ENCODE results near the gene HOTAIR.

Gene HOTAIR

DNA sequence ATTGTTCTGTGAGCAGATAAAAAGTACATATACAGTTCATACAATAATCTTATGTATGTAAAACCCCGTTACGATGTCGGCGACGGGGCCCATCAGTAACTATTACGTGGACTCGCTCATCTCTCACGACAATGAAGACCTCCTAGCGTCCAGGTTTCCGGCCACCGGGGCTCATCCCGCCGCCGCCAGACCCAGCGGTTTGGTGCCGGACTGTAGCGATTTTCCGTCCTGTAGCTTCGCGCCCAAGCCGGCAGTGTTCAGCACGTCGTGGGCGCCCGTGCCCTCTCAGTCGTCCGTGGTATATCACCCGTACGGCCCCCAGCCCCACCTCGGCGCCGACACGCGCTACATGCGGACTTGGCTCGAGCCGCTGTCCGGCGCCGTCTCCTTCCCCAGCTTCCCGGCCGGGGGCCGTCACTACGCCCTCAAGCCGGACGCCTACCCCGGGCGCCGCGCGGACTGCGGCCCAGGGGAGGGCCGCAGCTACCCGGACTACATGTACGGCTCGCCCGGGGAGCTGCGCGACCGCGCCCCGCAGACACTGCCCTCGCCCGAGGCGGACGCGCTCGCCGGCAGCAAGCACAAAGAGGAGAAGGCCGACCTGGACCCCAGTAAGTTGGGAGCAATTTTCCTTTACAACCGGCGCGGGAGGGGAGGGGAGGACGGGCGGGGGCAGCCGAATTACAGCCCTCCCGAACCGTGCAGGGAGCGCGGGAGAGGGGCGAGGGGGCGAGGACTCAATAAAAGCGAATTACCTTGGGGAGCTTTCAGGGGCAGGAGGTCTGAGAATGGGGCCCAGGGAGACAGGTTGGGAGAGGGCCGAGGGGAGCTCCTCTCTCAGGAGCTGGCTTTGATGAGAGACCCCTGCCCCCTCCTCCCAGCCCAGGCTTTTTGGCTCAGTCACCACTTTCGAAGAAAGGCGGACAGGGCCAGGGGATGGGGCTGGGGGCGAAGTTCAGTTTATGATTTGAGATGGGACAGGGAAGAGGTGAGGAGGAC is 25.7 kb upstream of the HOTAIR start, which contains the start of gene HOXC9:
HOXC9 (plus strand) TSS at position 46 of the 999 bp plus-strand sequence; CDS start at position 74, 28 bp downstream.
- DNase-seq (ENCODE audit: low read depth in 2 of 2) = no peak

DNA sequence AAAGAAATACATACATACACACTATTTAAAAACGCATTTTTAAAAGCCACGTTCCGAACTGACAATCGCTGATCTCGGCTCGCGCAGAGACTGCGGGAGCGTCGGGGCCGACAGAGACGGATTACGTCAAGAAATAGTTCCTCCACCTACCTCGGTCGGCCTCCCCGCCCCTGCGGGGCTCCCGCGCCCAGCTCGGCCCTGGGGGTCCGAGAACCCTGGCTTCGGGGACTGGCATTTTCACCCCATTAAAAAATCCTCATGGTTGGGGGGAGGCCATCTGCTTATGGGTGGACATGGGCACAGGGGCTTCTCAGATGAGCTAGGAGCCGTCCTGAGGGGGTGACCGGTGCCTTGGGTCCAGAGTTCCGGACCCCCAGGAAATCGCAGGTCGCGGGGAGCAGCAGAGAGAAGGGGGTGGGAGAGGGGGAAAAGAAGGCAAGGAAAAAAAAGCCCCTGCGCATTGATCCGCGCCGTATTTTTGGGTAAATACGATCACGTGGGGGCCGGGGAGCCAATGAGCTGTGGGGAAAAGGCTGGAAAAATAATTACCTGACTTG is 24.9 kb upstream of the HOTAIR start:
- DNase-seq (ENCODE audit: low read depth in 2 of 2) = no peak

DNA sequence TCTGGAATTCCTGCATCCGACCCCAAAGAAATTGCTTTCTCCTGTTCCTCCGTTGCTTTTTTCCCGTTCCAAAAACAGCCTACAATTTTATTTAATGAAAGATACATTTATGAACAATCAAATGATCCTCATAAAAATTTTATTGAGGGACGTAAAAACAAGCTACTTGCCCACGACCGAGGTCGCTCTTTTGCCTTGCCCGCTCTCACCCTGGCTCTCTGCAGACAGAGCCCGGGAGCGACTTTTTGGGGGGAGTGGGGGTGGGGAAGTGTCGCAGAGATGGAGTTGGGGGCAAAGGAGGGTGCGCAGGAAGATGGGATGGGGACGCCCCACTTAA is 24.1 kb upstream of the HOTAIR start:
- no peak for DNase-seq (ENCODE audit: low read depth in 2 of 2)

DNA sequence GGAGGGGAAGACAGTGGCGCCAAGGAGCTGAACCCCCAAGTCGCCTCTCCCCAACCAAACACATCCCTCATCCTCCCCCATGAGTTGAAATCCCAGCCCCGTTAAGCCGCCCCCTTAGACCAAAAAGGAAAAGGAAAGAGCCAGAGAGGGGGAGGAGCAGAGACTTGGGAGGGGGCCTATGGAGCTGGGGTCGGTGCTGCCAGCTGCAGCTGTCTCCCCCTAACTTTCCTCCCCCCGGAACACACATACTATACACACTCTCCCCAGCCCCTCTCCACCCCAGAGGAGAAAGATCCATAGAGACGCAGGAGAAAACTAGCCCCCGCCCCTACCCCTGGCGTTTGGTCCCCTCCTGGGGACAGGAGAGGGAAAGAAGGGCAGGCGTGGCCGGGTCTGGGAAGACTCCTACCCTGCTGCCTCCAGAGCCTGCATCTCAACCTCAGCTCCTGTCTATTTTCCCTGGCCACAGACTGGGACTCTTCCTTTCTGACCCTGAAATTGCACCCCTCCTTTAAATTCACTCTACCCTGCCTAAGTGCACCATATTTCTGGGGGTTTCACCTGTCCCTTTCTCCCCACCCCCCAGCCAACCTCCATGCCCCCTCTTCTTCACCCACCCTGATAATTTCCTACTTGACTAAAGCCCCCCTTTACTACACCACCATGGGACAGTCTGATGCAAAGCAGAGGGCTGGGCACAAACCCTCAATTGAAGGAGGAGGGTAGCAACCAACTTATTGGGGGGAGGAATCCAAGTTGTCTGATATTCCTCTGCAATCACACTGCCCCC is 23.6 kb upstream of the HOTAIR start:
- no peak for DNase-seq (ENCODE audit: low read depth in 2 of 2)

DNA sequence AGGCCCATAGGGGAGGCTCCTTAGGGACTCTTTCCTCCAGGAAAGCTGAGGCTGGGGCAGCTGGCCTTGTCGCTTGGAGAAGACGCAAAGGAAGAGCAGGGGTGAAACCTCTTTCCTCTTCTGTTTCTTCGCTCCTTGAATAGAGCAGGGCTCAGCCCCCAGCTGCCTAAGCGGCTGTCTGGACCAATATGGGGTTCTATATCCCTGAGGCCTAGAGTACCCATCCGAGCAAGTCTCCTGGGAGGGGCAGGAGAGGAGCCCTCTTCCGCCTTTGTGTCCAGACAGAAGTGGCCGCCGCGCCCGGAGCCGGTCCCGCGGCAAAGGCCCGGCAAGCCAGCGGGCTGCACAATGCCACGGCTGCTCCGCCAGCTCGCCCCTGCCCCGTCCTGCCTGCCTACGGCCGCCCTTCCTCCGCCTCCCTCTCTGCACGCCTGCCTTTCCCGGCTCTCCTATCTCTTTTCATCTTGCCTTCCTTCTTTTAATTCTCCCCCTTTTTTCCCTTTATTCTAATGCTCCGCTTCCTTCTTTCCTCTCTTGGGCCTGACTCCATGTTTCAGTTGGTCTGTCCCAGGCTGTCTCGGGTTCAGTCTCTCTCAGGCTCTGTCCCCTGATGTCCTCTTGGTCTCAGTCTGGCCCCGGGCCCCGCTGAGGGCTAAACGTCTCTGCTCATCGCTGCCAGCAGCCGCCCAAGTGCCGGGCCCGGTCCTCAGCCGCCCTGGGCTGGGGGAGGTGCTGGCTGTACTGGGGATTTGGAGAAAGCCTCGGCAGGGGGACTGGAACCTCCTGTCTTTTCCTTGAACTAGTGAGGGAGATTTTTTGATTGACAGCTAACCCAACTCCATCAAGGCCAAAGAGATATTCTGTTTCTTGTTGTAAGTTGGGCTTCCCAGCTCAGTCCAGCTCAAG is 22.7 kb upstream of the HOTAIR start:
- DNase-seq (ENCODE audit: low read depth in 2 of 2) = no peak

DNA sequence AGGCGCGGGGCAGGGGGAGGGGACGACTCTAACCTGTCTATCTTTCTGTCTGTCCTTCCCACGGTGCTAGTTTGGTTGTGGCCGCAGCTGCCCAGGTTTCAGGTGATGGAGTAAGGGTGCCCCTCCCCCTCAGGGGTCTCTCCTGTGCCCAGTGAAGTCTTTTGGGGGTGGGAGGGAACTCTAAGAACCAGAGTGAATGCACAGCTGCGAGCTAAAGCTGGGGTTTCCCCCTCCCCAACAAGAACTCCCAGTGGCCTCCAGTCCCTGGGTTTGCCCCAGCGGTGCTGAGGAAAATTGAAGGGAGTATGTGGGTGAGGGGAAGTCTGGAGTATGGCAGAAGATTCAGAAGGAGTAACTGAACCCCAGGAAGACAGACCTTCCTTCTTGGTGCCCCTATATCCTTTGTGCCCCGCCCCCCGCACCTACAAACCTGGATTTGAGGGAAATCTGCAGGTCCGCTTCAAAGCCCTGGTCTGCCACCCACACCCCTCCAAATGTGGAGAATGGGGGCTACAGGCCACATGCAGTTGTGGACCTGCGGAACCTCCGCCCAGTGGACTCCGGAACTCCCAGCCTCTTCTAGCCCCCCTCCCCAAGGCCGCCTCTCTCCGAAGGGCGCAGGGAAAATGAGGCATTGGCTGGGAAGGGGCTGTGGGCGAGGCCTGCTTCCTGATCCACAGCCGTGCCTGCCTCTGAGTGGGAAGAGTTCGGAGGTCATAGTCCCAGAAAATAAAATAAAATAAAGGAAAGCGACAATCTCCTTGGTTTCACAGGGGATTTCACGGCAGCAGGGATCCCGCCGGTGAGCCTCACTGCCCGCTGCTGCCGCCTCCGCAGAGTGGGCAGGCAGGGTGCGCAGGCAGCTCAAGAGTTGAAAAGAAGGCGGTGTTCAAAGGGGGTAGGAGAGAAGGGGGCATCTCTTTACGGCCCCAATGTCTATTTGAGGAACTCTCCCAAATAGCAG is 21.8 kb upstream of the HOTAIR start:
- no peak for DNase-seq (ENCODE audit: low read depth in 2 of 2)

DNA sequence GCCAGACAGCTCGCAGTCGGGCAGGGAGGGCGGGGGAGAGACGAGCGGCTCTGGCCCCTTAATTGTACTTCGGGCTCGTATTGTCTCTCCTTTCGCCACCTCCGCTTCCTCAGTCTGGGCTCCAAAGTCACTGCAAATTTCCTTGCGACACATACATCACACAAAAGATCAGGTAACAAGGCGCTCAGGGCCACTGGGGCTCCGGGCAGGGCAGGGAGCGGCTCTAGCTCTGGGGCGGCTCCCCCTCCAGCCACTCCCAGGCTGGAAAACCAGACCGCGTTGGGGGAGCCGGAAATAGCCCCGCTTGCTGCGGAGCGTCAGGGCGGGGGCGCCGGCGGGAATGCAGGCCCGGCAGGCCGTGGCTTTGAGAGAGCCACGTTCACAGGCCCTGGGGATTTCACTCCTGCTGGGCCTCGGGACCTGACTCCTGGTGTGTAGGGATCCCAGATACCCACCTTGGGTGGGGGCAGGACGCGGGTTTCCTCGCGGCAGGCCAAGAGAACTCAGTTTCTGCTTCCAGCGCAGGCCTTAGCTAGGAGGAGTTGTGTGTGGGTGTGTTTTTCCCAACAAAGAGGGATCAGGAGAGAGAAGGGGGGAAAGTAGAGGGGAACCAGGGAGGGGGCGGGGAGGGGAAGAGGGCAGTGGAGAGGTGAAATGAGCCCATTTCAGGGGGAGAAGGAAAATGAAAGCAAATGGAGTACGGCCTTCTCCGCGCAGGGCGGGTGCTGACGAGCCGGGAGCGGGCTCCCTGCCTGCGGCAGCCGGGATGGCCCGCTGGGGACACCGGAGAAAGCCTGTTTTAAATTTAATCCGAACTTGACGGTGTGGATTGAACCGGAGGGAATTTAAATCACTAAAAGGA is 20.9 kb upstream of the HOTAIR start:
- no peak for DNase-seq (ENCODE audit: low read depth in 2 of 2)

DNA sequence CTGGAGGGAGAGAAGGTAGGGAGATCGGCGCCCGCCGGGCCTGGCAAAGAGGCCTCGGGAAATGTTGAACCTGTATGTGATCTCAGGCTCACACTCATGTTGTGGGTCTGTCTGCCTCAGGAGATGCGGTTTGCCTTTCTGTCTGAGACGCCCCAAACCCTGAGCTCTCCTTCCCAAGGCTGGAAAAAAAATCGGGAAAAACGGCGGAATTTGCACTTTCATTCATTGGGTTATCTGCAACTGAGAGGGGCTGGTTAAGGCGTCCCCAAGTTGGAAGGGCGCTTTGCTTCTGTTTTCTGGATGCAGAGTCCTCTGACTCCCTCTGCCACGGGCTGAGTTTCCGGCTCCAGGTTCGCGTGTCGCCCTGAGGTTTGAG is 20.2 kb upstream of the HOTAIR start:
- no peak for DNase-seq (ENCODE audit: low read depth in 2 of 2)

DNA sequence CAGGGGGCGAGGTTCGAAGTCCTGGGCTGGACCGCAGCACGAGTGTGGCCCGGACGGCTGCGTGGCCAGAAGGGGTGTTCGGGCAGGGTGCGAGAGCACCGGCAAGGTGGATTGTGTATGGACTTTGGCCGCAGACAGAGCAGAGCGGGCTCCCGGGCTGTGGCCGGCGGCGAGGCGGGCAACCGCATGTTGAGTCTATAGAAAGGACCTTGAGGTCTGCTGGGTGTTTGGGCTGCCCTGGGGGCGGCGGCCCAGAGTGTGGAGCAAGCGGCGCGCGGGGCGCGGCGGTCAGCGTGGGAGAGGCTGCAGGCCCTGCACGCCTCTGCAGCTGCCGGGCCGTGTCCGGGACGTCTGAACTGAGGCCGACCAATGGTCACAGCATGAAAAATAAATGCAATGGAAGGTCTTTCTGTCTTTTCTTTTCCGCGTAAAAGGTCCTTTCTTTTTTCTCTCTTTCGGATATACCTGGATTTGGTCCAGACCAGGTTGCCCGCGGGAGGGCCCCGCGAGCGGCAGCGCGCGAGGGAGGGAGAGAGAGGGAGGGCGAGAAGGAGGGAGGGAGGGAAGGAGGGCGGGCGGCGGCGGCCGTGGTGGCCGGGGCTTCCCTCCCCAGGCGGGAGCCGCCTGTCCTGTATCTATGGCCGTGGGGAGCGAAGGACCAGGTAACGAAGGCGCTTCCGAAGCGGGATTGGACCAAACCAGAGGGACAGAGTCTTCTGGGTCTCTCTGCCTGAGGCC is 19.7 kb upstream of the HOTAIR start:
- no peak for DNase-seq (ENCODE audit: low read depth in 2 of 2)

DNA sequence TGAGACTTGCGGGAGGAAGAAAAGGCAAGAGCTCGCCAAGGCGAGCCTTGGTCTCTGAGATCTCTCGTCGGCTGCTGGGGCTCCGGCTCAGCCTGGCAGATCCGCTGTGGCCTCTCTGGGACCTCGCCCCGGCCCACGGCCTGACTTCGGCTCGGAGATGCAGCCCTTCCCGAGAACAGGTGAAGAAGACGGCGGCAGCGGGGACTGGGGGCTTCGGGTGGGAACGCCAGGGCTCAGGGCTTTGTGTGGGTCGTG is 19.2 kb upstream of the HOTAIR start:
- no peak for DNase-seq (ENCODE audit: low read depth in 2 of 2)

DNA sequence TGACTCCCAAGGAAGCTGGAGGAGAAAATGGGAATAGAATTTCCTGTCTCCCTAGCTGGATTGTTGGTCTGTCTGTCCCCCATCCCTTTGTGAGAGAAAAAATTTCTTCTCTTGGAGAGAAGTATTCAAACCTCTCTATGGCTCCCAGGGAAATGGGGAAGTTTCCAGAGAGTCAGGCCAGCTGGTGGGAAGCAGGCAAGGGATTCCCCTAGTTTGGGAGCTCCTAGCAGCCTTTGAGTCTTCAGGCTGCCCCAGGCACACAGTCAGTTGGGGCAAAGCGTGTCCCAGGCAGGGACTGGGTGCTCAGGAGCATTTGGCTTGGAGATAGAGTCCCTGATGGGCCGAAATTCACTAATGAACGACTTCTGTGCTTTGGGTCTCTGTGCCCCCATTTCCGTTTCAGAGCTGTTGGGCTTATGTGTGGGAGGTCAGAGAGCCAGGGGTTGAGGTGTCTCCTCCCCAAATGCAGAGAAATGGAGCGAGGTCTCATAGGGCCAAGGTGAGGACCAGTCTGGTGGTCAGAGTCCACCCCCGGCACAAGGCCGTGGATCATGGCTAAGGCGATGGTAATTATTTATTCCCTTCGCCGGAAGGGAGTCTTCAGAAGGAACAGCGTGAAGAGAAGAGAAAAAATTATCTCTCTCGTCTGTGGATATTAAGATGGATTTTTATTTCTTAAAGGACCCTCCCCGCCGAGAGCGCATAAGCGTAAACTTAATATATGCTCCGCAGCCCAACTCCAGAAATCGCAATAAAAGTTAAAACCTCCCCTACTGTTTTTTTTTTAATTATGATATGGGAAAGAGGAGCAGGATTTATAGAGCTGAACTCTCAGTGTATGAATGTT is 18.6 kb upstream of the HOTAIR start:
- no peak for DNase-seq (ENCODE audit: low read depth in 2 of 2)

DNA sequence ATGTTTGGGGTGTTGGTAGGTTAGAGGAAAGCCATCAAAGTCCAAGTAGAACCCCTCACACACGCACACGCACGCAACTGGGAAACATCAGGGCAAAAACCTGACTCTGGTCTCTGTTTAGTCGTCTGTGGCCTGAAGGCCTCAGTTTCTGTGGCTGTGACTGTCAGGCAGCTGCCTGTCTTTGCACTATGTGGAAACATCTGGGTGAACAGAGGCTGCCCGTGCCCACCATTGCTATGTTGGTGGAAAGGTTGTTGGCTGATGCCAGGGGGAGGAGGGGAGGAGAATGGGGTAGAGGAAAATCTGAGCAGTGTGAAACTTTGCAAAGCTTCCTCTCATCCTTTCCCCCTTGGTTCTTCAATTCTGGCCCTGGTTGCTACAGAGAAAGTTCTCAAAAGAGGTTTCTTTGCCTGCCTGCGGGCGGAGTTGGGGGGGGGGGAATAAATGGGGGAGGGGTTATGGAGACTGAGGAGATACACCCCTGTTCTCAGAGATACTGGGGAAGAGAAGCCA is 17.7 kb upstream of the HOTAIR start:
- DNase-seq (ENCODE audit: low read depth in 2 of 2) = no peak

DNA sequence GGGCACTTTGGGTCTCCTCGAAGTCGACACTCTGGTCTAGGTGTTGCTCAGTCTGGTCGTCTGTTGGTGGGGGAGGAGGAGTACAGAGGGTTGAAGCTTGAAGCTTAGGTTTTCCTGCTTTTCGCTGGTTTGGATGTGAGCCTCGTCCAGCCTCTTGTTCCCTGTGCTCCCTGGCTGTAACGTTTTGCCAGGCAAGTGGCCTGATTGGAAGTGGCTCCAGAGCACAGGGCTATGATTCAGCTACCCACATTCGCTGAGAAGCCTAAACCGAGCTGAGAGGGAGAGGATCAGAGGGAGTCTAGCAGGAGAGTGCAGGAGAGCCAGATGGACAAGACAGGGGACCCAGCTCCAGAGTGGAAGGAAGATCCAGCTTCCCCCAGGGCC is 16.3 kb upstream of the HOTAIR start:
- DNase-seq (ENCODE audit: low read depth in 2 of 2) = no peak

DNA sequence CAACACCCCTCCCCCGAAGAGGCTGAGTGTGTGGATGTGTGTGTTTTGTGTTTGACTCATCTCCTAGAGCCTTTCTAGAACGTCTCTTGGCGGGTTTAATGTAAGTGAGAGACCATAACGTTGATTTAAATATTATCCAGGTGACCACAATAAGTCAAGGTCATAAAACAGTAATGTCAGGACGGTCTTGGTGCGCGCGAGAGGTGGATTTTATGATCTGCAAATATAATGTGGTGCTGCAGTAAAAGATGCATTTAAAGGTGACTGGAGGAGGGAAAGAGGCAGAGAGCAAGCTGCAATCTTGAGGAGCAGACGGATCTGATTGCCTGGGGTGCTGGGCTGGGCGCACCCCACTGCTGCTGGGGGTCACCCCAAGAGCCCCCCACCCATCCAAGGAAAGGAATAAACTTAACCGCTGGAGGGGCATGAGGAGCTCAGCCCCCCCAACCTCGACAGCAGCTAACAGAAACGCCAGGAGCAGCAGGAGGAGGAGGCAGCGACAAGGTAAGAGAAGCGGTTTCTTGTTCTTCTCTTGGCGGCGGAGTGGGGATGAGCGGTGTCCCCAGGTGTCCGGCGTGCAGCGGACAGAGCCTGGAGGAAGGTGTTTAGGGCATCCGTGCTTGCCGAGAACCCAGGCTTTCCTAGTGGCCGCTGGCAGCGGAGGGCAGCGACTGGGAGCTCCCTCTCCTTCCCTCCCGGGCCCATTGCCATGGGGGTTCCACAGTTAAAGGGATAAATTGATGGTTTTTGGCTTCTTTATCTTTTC is 15.7 kb upstream of the HOTAIR start:
- DNase-seq (ENCODE audit: low read depth in 2 of 2) = no peak

DNA sequence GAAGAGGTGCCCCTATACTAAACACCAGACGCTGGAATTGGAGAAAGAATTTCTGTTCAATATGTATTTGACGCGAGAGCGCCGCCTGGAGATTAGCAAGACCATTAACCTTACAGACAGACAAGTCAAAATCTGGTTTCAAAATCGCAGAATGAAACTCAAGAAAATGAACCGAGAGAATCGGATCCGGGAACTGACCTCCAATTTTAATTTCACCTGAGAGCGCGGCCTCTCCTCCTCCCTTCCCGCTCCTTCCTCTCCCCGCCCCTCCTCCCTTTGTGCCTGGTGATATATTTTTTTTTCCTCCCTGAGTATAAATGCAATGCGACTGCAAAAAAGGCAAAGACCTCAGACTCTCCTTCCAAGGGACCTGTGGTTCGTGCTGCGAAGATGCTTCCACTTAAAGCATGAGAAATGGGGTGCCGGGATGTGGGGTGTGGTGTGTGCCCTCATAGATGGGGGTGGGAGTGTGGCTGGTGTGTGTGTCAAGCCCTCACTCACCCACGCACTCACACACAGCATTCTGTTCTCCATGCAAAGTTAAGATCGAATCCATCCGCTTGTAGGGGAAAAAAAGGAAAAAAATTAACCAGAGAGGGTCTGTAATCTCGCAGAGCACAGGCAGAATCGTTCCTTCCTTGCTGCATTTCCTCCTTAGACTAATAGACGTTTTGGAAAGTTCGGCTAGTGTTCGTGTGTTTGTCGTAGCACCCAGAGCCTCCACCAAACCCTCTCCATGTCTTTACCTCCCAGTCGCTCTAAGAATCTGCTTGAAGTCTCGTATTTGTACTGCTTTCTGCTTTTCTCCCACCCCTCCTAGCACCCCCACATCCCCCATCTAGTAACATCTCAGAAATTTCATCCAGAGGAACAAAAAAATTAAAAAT is 14.7 kb upstream of the HOTAIR start:
- DNase-seq (ENCODE audit: low read depth in 2 of 2) = no peak

Measured in stimulated activated CD8-positive, alpha-beta memory T cell treated with anti-CD3 and anti-CD28 coated beads, Interleukin-15, amount 100 ng/mL, for 4 hours (primary cell).